K562 (cell line): ENCODE results near the gene CBX8. TPM values are rescaled to one million over a fixed set of nuclear protein-coding genes. Genes with fewer than 3 reads are reported as not detected.

ENCODE experiments used
- ATAC-seq: fragments of 200-7000 bp; cut with Tn5 transposase; 3 replicates; pipeline ENCODE4 v1.9.1; 2020; ENCODE audit warnings: moderate library complexity
- BruUV-seq: library from RNA; stranded (reverse); fragments of 400-500 nt; replicated peaks from 2 replicates; lab custom pipeline; 2021; lab: Mats Ljungman, UMichigan
- CTCF ChIA-PET: fragments of 300-600 bp; formaldehyde crosslinking; extraction: SDS; loops from one replicate; lab custom pipeline; 2021; ENCODE audit warnings: low intra/inter-chr PET ratio; lab: Yijun Ruan, JAX
- POLR2A ChIA-PET: fragments of 300-600, 350-650 bp; sonication (Branson Sonifier 250); formaldehyde crosslinking; extraction: SDS; loops from one replicate; lab custom pipeline; 2021; ENCODE audit warnings: antibody characterized with exemption, inconsistent platforms; lab: Yijun Ruan, JAX
- DNase-seq, 4 experiments: peaks; one replicate each; pipeline versions ENCODE4 v3.0.0 to v3.0.0-alpha.2; 2011 to 2018; ENCODE audit warnings: low spot score in 3 of 4, mixed read lengths in 3 of 4; ENCODE audit errors: extremely low read depth in 1 of 4
- FAIRE-seq: peaks from 2 replicates; lab custom pipeline; 2011; peaks lifted over from hg19 to GRCh38; lab: Jason Lieb, UNC
- H2AFZ ChIP-seq: 2 replicates; pipeline ENCODE4 v1.6.0; 2011; ENCODE audit warnings: low read depth, low read length, control low read depth, inconsistent platforms
- H3K27ac ChIP-seq: fragments of 200-600 bp; 3 replicates; pipeline ENCODE4 v1.8.0; 2011; ENCODE audit warnings: low read depth, mild to moderate bottlenecking, control low read depth, inconsistent platforms, low read length, moderate library complexity, mixed read lengths; ENCODE audit errors: extremely low read depth
- H3K27me3 ChIP-seq, 2 experiments: fragments of 300-600 bp in 1 of 2; 2 replicates in 1 of 2; 3 replicates in 1 of 2; pipeline versions ENCODE4 v1.6.0 to v1.8.0; 2011; ENCODE audit warnings: inconsistent platforms in 2 of 2, low read length in 2 of 2, mild to moderate bottlenecking in 1 of 2, mixed read lengths in 1 of 2, moderate library complexity in 1 of 2; ENCODE audit not compliant: control insufficient read depth in 2 of 2, insufficient read depth in 2 of 2
- H3K36me3 ChIP-seq: fragments of 300-600 bp; 3 replicates; pipeline ENCODE4 v1.8.0; 2011; ENCODE audit warnings: mild to moderate bottlenecking, low read length, inconsistent platforms; ENCODE audit not compliant: control insufficient read depth, insufficient read depth
- H3K4me1 ChIP-seq, 2 experiments: fragments of 200-600 bp in 1 of 2; replicated peaks in 1 of 2; 2 replicates in 1 of 2; 3 replicates in 1 of 2; pipeline versions ENCODE4 v1.5.1 to v1.8.0; 2011; ENCODE audit warnings: inconsistent platforms in 2 of 2, low read length in 2 of 2, mild to moderate bottlenecking in 1 of 2, mixed read lengths in 1 of 2, moderate library complexity in 1 of 2; ENCODE audit not compliant: control insufficient read depth in 2 of 2, insufficient read depth in 2 of 2
- H3K4me2 ChIP-seq: 2 replicates; pipeline ENCODE4 v1.6.1; 2011; ENCODE audit warnings: low read length, control low read depth, inconsistent platforms, mixed read lengths; ENCODE audit not compliant: insufficient read depth
- H3K4me3 ChIP-seq: fragments of 200-600 bp; sonication (generic), shearing (Covaris generic); 2 replicates; pipeline ENCODE4 v1.5.1; 2016; ENCODE audit warnings: control low read depth, inconsistent platforms
- H3K79me2 ChIP-seq: fragments of 200-600 bp; 3 replicates; pipeline ENCODE4 v1.8.0; 2011; ENCODE audit warnings: low read length, inconsistent platforms; ENCODE audit not compliant: control insufficient read depth, insufficient read depth
- H3K9ac ChIP-seq, 2 experiments: 2 replicates each; pipeline versions ENCODE4 v1.6.0 to v1.6.1; 2011; ENCODE audit warnings: low read depth in 2 of 2, low read length in 2 of 2, control low read depth in 1 of 2, inconsistent platforms in 1 of 2, mild to moderate bottlenecking in 1 of 2, mixed read lengths in 1 of 2; ENCODE audit not compliant: insufficient read depth in 1 of 2
- H3K9me1 ChIP-seq: one replicate; pipeline ENCODE4 v1.6.0; 2011; ENCODE audit warnings: inconsistent platforms, mild to moderate bottlenecking, low read length, moderate library complexity; ENCODE audit not compliant: control insufficient read depth, insufficient read depth
- H3K9me3 ChIP-seq: replicated peaks from 2 replicates; pipeline ENCODE4 v1.5.1; 2011; ENCODE audit warnings: low read depth, low read length, inconsistent platforms; ENCODE audit not compliant: control insufficient read depth, insufficient read depth
- H4K20me1 ChIP-seq: replicated peaks from 2 replicates; pipeline ENCODE4 v1.6.1; 2011; ENCODE audit warnings: low read length, inconsistent platforms, mixed read lengths; ENCODE audit not compliant: control insufficient read depth, insufficient read depth
- HNRNPL ChIP-seq: fragments of 200-400 bp; formaldehyde crosslinking; IDR thresholded peaks from 2 replicates; pipeline ENCODE4 v1.6.1; 2017; ENCODE audit warnings: low read depth, mild to moderate bottlenecking, low read length
- RBFOX2 ChIP-seq: fragments of 200-400 bp; formaldehyde crosslinking; IDR thresholded peaks from 2 replicates; pipeline ENCODE4 v1.6.1; 2017; ENCODE audit warnings: low read depth, mild to moderate bottlenecking, low read length, moderate library complexity
- ZBTB33 ChIP-seq: sonication (generic); formaldehyde crosslinking; IDR thresholded peaks from 2 replicates; pipeline ENCODE4 v1.8.1; 2023; ENCODE audit warnings: mild to moderate bottlenecking, missing genetic modification reagents
- ZNF347 ChIP-seq: fragments of 450-650 bp; formaldehyde crosslinking; IDR thresholded peaks from 2 replicates; pipeline ENCODE4 v1.4.0; 2020; ENCODE audit warnings: low read depth, mild to moderate bottlenecking, moderate library complexity
- WGBS: fragments of 100-300 bp; shearing (Covaris generic); methylation state at CpG from one replicate; pipeline ENCODE4 v1.1.6; 2016; ENCODE audit warnings: low coverage, mixed read lengths; ENCODE audit not compliant: insufficient coverage; ENCODE audit errors: missing lambda C conversion rate; 5-methylcytosine and 5-hydroxymethylcytosine counted together
- in situ Hi-C: fragments of 300-500 bp; cut with MboI; formaldehyde crosslinking; loops from 4 replicates; pipeline ENCODE4 v1.15.0; 2018; ENCODE audit warnings: inconsistent platforms, mixed read lengths
- intact Hi-C: fragments of 100-400 bp; cut with micrococcal nuclease; formaldehyde crosslinking; loops from 2 replicates; pipeline ENCODE4 v1.14.2; 2022
- polyA plus RNA-seq, 8 experiments: library from polyadenylated mRNA; depleted of rRNA in 4 of 8; stranded (reverse) in 5 of 8; unstranded in 3 of 8; fragments of >200 nt; fragmentation: Nextera tagmentation in 2 of 8; fragmentation: Illumina TruSeq in 1 of 8; extraction: Ambion mirVana in 2 of 8; extraction: Trizol in 1 of 8; gene quantifications; 2 replicates each; pipeline versions ENCODE4 v1.2.1 to v1.2.3, GENCODE V29; 2011 to 2014; ENCODE audit warnings: inconsistent platforms in 1 of 8, missing spikeins in 1 of 8
- total RNA-seq, 7 experiments: library from RNA; depleted of rRNA in 6 of 7; stranded (reverse); fragments of >200 nt in 6 of 7; fragmentation: Illumina TruSeq in 2 of 7; extraction: Trizol in 2 of 7; gene quantifications; 2 replicates each; pipeline versions ENCODE4 v1.2.1 to v1.2.3, GENCODE V29; 2011 to 2021; ENCODE audit warnings: low replicate concordance in 1 of 7

The CBX8 gene
- total and polyA plus RNA-seq, 9 of the 15 experiments (the other 6 are each of a cell fraction or from before 2014, with no cell fraction given): 0.08 to 11.9 (median 2.6) TPM

GRCh38 chr17:79814974-79815835, 18.3 kb upstream of the CBX8 start:
- no peak overlapping the region for H3K27ac ChIP-seq
- no peaks in the 10 kb centered on the region for H3K27me3 ChIP-seq
- H3K4me1 ChIP-seq: peaks cover 40 to 75% of the 10 kb centered on the region in 2 experiments
- in situ Hi-C loops: no loop called here
- H3K9me3 ChIP-seq: no peaks in the 10 kb centered on the region
- H2AFZ ChIP-seq: no peak overlapping the region
- no peak for FAIRE-seq
- no peaks in the 10 kb centered on the region for H3K9me1 ChIP-seq
- no peak overlapping the region for H3K4me2 ChIP-seq
- TF ChIP-seq HNRNPL (peak; percentile 83), RBFOX2 (peak; percentile 31; the same call in 1 of the 2 replicates), ZNF347 (CRISPR knock-in tag) (no peak), ZBTB33 (CRISPR knock-in tag) (peak; percentile 45; the same call in 1 of the 2 replicates)
- intact Hi-C loops: loop anchor here (5.0 kb wide), 1 partner anchor 177 kb away; no protein-coding TSS in a partner anchor
- BruUV-seq: no TSS peak
- no peak overlapping the region for H3K4me3 ChIP-seq
- no peaks in the 10 kb centered on the region for H4K20me1 ChIP-seq
- POLR2A ChIA-PET: interaction anchor here (18.8 kb wide), 1 partner anchor 18 kb away, joined by 386 read pairs; the partner anchor contains the start of gene CBX4
- no peaks in the 10 kb centered on the region for H3K79me2 ChIP-seq
- no peak for ATAC-seq
- 100% methylated on average over 2 of the region's 96 CpGs for WGBS
- CTCF ChIA-PET: no interaction called here
- H3K9ac ChIP-seq: no peak overlapping the region
- no peaks in the 10 kb centered on the region for H3K36me3 ChIP-seq
- no peak for DNase-seq
